NAMALWA (cell line): Measurements from ENCODE around the gene JAK1.
"Not testable (repeated sequence)": the region's sequence is repeated elsewhere in the genome, so short reads cannot be mapped to it uniquely, and the experiment has no call there.

Source experiments
- DNase-seq: peaks from one replicate; pipeline ENCODE4 v3.0.0-alpha.2; 2015; ENCODE audit warnings: low spot score

Gene JAK1

GRCh38 chr1:64966158-64966971 lies at the start of gene JAK1:
Gene JAK1 (minus strand): TSS chr1:64966549. CDS start chr1:64886264, 80,285 bp downstream.
- peak; percentile 85 for DNase-seq

GRCh38 chr1:65014321-65014720 lies 48.0 kb upstream of the JAK1 start:
- DNase-seq = no peak

- no peak for DNase-seq
Observed at GRCh38 chr1:65011983-65012382, 45.6 kb upstream of the JAK1 start.

- no peak for DNase-seq
Observed at GRCh38 chr1:65009724-65010420, 43.5 kb upstream of the JAK1 start.

GRCh38 chr1:65009176-65009575 lies 42.8 kb upstream of the JAK1 start:
- no peak for DNase-seq

- DNase-seq = no peak
Observed at GRCh38 chr1:65006806-65007205, 40.5 kb upstream of the JAK1 start.

- DNase-seq = no peak
Observed at GRCh38 chr1:65003316-65003664, 36.9 kb upstream of the JAK1 start.

- no peak for DNase-seq
Observed at GRCh38 chr1:65002508-65003315, 36.4 kb upstream of the JAK1 start.

GRCh38 chr1:65002156-65002507 lies 35.8 kb upstream of the JAK1 start:
- DNase-seq = no peak

- no peak for DNase-seq
Observed at GRCh38 chr1:65001231-65001792, 35.0 kb upstream of the JAK1 start.

- DNase-seq = not testable (repeated sequence)
Observed at GRCh38 chr1:64998425-64998948, 32.1 kb upstream of the JAK1 start.

GRCh38 chr1:64996541-64997257 lies 30.4 kb upstream of the JAK1 start:
- no peak for DNase-seq

- no peak for DNase-seq
Observed at GRCh38 chr1:64995316-64995715, 29.0 kb upstream of the JAK1 start.

GRCh38 chr1:64986903-64987871 lies 20.8 kb upstream of the JAK1 start:
- DNase-seq = no peak

- DNase-seq = no peak
Observed at GRCh38 chr1:64984737-64985136, 18.4 kb upstream of the JAK1 start.

GRCh38 chr1:64984106-64984505 lies 17.8 kb upstream of the JAK1 start:
- no peak for DNase-seq

GRCh38 chr1:64983110-64983509 lies 16.8 kb upstream of the JAK1 start:
- no peak for DNase-seq

GRCh38 chr1:64981601-64982533 lies 15.5 kb upstream of the JAK1 start:
- no peak for DNase-seq
